Measurements from ENCODE around the gene NPTXR.

- no peak for TF ChIP-seq CTCF (IDR thresholded peaks at IDR 0.05; ENCODE audit: low read length)
- no peak for TF ChIP-seq EZH2phosphoT487 (IDR thresholded peaks at IDR 0.05; ENCODE audit: low read length)
- no peak for TF ChIP-seq EZH2 (optimal IDR thresholded peaks at IDR 0.05; ENCODE audit: low read depth, low read length)
These were observed 27.0 kb upstream of the NPTXR start for GRCh38 chr22:38870791-38871359.
